T-helper 1 cell treated with Interleukin-12 subunit alpha and Interleukin-12 subunit beta and Interleukin-4 antibody, amounts not matched to agents 30 ng/mL and 1 ng/mL, for 36 hours (primary cell): ENCODE measurements around the gene SATB2. TPM values are rescaled to one million over a fixed set of nuclear protein-coding genes. Genes with fewer than 3 reads are reported as not detected.

Experiments
- intact Hi-C: fragments of 100-400 bp; cut with micrococcal nuclease; formaldehyde crosslinking; loops from one replicate; pipeline ENCODE4 v1.15.1; 2024
- total RNA-seq: library from RNA; stranded (reverse); gene quantifications from 2 replicates; pipeline ENCODE4 v1.2.3, GENCODE V29; 2022

The SATB2 gene
- total RNA-seq, 1 donor from 2014 or later: 0.10 TPM

DNA sequence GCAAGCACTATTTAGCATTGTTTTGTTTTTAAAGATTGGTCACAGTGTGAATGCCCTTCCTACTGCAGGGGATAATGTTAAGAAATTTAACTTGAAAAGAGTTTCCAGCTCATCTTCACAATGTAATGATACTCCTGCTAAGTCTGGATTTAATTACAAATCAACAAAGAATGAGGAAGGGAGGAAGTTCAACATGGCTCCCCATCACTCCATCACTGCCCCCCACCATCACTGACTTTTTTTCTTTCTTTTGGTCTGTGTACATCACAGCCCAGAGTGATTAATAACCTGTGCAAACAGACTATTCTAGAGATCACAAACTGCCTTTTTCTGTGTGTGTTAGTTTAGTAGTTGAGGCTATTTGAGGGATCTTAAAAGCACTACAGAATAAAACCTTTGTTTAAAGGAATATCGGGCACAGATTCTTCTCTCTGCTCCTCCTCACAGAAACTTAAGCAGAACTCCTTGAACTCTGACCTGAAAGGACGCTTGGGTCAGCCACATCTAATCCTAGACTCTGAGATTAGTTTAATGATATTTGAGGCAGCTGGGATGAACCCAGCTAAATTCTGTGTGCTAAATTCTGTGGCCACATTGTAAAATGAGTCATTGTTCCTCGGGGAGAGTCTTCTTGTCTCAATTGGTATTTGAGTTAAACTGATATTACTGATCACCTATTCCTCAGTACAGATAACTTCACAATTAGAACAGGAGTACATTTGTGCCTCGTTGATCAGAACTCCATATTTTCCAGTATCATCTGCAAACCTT is 47.8 kb downstream of the SATB2 start:
- intact Hi-C loops: loop anchor here (5.0 kb wide), 1 partner anchor 483 kb away; no protein-coding TSS in a partner anchor

- intact Hi-C loops: loop anchor here (5.0 kb wide), 1 partner anchor 480 kb away; no protein-coding TSS in a partner anchor
Observed at GRCh38 chr2:199407421-199407820, 50.3 kb downstream of the SATB2 start.

- intact Hi-C loops: loop anchor here (5.0 kb wide), 1 partner anchor 478 kb away; no protein-coding TSS in a partner anchor
Observed at GRCh38 chr2:199405241-199405640, 52.5 kb downstream of the SATB2 start.

GRCh38 chr2:199404841-199405240 is 52.9 kb downstream of the SATB2 start:
- intact Hi-C loops: loop anchor here (5.0 kb wide), 1 partner anchor 478 kb away; no protein-coding TSS in a partner anchor

GRCh38 chr2:199395311-199395710 is 62.4 kb downstream of the SATB2 start:
- intact Hi-C loops: no loop called here

- intact Hi-C loops: no loop called here
Observed at GRCh38 chr2:199392363-199392762, 65.4 kb downstream of the SATB2 start.

DNA sequence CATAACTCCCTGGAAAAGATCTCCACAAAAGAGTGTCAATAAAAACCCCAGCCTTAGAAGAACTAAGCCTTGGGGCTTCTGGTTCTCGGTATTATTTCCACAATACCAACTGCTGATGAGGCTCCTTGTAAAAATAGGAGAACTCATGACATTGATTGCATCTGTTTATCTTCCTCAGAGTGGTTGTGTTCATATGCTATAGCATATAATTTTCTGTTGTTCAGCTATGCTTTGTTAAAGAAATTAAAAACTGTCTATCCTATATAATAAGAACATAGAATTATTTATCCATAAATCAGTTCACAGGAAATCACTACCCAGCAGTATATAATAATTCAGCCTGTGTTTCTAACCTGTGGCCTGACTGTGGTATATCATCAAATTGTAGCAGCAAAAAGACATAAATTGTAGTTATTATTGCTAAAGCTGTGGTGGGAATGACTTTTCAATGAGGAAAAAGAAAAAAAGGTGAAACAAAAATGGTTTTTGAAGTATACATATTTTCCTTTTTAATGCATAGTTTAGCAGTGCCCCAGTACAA is 68.9 kb downstream of the SATB2 start:
- intact Hi-C loops: no loop called here

- intact Hi-C loops: no loop called here
Observed at GRCh38 chr2:199384043-199384442, 73.7 kb downstream of the SATB2 start.

GRCh38 chr2:199383021-199383420 is 74.7 kb downstream of the SATB2 start:
- intact Hi-C loops: no loop called here

DNA sequence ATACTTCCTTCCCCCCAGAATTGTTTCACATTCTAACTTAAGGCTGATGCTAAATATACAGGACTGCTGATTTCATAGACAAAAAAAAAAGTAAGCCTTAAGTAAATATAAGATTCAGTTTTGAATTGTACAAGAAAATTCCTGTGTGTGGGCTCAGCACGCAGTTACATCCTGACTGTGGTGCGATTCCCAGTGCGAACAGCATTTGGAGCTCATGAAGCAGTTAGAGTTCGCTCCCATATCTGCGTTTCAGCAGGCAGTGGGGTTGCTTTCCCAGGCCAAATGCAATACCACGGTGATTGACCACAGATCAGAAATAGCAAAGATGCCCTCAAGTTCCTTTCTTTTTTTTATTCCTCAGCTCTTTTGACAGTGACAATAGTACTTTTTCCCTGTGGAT is 75.6 kb downstream of the SATB2 start:
- intact Hi-C loops: no loop called here

DNA sequence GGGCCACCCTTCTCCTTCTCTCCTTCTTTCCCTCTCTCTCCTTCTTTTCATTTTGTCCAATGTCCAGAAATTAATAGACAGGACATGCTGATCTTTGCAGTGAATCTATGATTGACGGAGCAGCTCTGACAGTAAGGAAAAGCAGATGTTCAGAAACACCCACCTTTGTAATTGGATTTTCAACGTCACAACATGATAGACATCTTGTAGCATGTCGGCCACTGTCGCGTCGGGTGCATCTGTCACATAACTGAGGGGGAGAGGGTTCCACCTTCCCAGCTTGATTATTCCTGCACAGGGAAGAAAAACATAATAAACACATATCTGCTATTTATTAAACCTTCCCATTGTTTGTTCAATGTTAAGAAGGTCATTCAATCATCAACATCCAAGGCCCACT is 76.2 kb downstream of the SATB2 start:
- intact Hi-C loops: no loop called here

DNA sequence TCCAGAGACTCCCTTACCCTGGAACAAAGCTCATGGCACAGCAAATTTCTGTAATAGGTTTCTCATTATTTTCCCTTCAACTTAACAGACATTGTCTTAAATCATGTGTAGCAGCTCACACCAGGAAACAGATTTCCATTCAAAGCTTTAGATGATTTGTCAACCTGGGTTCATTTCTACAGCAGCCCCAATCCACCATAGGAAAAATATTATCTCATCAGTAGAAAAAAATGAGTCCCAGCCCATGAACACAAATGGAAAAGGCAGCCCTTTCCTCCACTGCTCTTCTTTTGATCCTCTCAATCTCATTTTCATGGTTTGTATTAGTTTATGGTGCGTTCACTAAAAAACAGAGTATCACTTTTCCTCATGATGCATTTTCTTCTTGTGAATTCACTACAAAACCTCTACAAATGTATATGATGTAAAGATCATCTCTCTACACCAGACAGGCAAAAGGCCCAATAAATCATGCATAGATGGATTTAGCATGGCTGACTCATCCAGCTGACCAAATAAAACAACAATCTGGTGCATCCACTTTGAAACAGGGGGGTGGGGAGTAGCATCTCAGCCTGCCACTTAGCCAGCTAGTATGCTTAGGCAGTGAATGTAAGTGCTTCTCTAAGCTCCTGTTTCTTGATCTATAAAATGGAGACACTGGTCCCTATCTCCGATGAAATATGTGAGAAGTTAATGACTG is 78.6 kb downstream of the SATB2 start:
- intact Hi-C loops: no loop called here

DNA sequence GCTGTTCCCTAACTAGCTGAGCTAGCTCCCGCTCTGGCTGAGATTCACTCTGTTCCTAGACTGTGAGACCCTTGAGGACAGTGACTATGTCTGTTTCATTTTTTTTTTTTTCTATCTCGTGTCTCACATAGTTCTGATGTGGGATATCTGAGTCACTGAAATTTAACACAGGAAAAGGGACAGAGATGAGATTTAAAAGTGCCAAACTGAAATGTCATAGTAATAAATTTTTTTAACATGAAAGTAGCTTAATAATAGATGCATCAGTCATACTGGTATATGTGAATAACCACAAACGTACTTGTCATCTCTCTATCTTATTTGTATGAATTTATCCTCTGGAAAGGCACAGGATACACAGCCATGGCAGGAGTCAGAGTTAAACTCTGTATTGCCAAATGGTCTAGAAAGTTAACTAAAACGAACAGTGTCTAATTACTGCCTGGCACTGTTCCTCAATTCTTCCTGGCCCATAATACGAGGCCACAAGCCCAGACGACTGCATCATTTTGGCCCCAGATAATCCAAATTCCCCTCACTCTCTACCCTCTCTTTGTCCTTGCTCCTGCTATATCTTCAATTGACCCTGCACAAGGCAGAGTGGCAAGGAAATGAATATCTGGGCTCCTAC is 87.5 kb downstream of the SATB2 start:
- intact Hi-C loops: no loop called here

GRCh38 chr2:199366406-199366805 is 91.3 kb downstream of the SATB2 start:
- intact Hi-C loops: no loop called here

DNA sequence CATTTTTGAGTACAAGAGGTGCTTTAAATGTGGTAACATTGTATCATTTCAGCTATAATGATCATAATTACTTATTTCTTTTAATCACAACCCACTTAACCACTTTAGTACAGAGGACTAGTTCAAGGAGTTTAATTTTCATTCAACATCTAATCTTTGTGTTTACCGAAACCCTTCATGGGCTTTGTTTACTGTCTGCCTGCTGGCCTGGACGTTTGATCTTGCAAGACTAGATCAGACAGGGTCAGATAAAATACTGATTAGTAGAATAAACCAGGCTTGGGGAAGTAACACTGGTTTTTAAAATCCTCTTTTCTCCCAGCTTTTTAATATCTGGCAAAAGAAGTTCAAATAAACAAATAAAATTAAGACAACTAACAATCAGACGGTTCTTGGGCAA is 93.6 kb downstream of the SATB2 start:
- intact Hi-C loops: no loop called here

- intact Hi-C loops: no loop called here
Observed at GRCh38 chr2:199356412-199356811, 101.3 kb downstream of the SATB2 start.

DNA sequence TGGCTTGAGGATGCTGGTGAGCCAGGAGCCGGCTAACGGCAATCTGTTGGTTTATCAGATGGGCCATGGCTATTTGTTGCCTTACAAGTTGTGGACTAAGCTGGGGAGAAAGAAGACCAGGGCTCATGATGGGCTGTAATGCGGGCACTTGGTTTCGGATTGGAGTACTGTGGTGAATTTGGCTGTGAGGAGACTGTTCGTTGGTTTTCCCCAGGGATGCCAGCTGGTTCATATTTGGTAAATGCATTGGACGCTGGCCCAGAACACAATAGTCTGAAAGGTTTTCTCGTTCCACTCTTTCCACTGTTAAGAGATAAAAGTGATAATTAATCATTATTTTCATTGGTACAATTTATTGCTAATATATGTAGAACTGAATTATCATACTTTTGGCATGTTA is 108.9 kb downstream of the SATB2 start:
- intact Hi-C loops: no loop called here

GRCh38 chr2:199344012-199344411 is 113.7 kb downstream of the SATB2 start:
- intact Hi-C loops: no loop called here

DNA sequence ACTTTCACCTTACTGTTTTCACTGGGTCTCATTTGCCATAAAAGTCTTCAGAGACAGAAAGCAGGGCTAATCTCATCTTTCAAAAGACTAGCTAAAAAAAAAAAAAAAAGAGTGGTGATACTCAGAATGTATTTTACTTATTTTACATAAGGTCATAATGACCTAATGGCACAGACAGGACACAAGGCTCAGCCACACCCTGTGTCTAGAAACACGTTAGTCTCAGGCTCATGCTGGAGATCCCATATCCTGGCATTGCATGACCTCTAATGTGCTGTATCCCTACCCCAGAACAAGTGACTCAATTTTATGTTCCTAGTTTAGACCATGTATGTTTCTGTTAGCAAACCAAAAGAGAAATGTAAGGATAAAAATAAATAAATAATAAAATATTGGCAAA is 115.4 kb downstream of the SATB2 start:
- intact Hi-C loops: no loop called here

GRCh38 chr2:199341123-199341522 is 116.6 kb downstream of the SATB2 start:
- intact Hi-C loops: no loop called here

DNA sequence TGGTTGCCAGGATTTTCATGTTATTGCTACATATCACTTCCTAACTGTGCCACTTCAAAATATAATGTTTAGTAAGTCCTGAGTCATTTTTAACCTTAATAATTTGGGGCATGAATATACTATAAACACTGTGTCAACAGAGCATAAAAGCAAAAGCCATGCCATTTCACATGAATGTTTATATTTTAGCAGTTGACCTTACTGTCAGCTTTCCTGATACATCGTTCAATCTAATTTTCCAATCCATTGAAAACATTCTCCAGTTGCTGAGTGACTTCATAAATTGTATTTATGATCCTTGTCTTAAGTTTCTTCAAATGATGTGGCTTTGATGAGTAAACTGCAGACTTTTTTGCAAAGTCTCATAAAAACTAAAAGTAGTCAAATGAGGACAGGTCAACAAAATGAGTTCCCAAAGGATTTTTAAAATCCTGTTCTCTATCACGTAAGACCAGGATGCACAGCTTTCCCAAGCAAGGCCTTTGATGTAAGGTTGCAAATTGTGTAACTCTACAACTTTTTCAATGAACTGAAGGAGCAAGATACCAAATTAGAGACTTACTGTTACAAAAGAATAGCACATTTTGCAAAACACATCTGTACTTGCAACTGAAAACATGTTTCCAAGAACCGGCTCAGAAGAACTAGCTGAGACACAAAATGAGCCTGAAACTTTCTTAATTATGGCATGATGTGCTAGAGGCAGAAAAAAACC is 117.7 kb downstream of the SATB2 start:
- intact Hi-C loops: no loop called here
